Panc1 (cell line): ENCODE results near the gene POSTN. TPM values are rescaled to one million over a fixed set of nuclear protein-coding genes. Genes with fewer than 3 reads are reported as not detected.

Experiments used
- ATAC-seq: fragments of 200-7000 bp; cut with Tn5 transposase; 2 replicates; pipeline ENCODE4 v1.9.1; 2020; ENCODE audit warnings: mild to moderate bottlenecking, moderate library complexity
- BruUV-seq: library from RNA; stranded (reverse); fragments of 400-500 nt; replicated peaks from 2 replicates; lab custom pipeline; 2021; lab: Mats Ljungman, UMichigan
- CTCF ChIA-PET: fragments of 300-600 bp; sonication (Branson Sonifier 250); formaldehyde crosslinking; loops from one replicate; lab custom pipeline; 2022; ENCODE audit warnings: antibody characterized with exemption; lab: Charles Lee
- POLR2A ChIA-PET: fragments of 300-600 bp; sonication (Branson Sonifier 250); formaldehyde crosslinking; loops from one replicate; lab custom pipeline; 2022; ENCODE audit warnings: antibody characterized with exemption; lab: Charles Lee
- DNase-seq: peaks from one replicate; pipeline ENCODE4 v3.0.0-alpha.2; 2010; ENCODE audit warnings: low read depth, low spot score
- H3K27ac ChIP-seq: 2 replicates; pipeline ENCODE4 v1.5.1; 2011; ENCODE audit warnings: mild to moderate bottlenecking, low read length, inconsistent platforms
- H3K27me3 ChIP-seq: fragments of 200-500 bp; sonication (Bioruptor generic); 2 replicates; pipeline ENCODE4 v1.6.0; 2014; ENCODE audit warnings: low read length, inconsistent platforms; ENCODE audit not compliant: control insufficient read depth, insufficient read depth
- H3K36me3 ChIP-seq: fragments of 200-500 bp; sonication (Bioruptor generic); 2 replicates; pipeline ENCODE4 v1.5.1; 2014; ENCODE audit warnings: inconsistent platforms, mild to moderate bottlenecking, low read length, moderate library complexity; ENCODE audit not compliant: control insufficient read depth, insufficient read depth
- H3K4me1 ChIP-seq: 2 replicates; pipeline ENCODE4 v1.5.1; 2011; ENCODE audit warnings: inconsistent platforms, mild to moderate bottlenecking, low read length, moderate library complexity; ENCODE audit not compliant: control insufficient read depth, insufficient read depth
- H3K4me3 ChIP-seq, 2 experiments: 2 replicates each; pipeline ENCODE4 v1.5.1; 2011 to 2012; ENCODE audit warnings: low read depth in 2 of 2, low read length in 2 of 2, mild to moderate bottlenecking in 2 of 2, inconsistent platforms in 1 of 2, moderate library complexity in 1 of 2
- H3K9me3 ChIP-seq: fragments of 200-500 bp; sonication (Bioruptor generic); 2 replicates; pipeline ENCODE4 v1.5.1; 2014; ENCODE audit warnings: low read depth, mild to moderate bottlenecking, inconsistent platforms, low read length, moderate library complexity; ENCODE audit not compliant: control insufficient read depth, insufficient read depth
- CTCF ChIP-seq: fragments of 450-650 bp; IDR thresholded peaks from 2 replicates; pipeline ENCODE4 v1.5.1; 2017; ENCODE audit warnings: mild to moderate bottlenecking
- POLR2AphosphoS5 ChIP-seq: IDR thresholded peaks from 2 replicates; pipeline ENCODE4 v1.6.1; 2012; ENCODE audit warnings: mild to moderate bottlenecking, low read depth, low read length, moderate library complexity
- SIN3A ChIP-seq: IDR thresholded peaks from 2 replicates; pipeline ENCODE4 v1.6.1; 2012; ENCODE audit warnings: low read depth, mild to moderate bottlenecking, low read length, moderate library complexity, borderline replicate concordance; ENCODE audit not compliant: insufficient read depth
- TCF7L2 ChIP-seq: IDR thresholded peaks from 2 replicates; pipeline ENCODE4 v1.6.1; 2011; ENCODE audit warnings: mild to moderate bottlenecking, low read depth, low read length, inconsistent platforms
- in situ Hi-C: cut with HindIII; loops from 2 replicates; pipeline ENCODE4 v1.10.0; 2016; ENCODE audit warnings: low sequenced_read_pairs, low pct_unique_long_range_greater_than_20kb
- intact Hi-C: fragments of 100-400 bp; cut with micrococcal nuclease; formaldehyde crosslinking; loops from one replicate; pipeline ENCODE4 v1.10.0; 2022; ENCODE audit not compliant: unreplicated experiment
- total RNA-seq: library from RNA; stranded (reverse); gene quantifications from one replicate; pipeline ENCODE4 v1.2.1, GENCODE V29; 2021; ENCODE audit not compliant: unreplicated experiment
- TF ChIP-seq, protein P1 (sequence below), 2 experiments: IDR thresholded peaks; 2 replicates each; pipeline ENCODE4 v1.6.1; 2011 to 2012; ENCODE audit warnings: low read depth in 2 of 2, control low read depth in 1 of 2, low read length in 1 of 2, mild to moderate bottlenecking in 1 of 2, moderate library complexity in 1 of 2; ENCODE audit not compliant: insufficient read depth in 1 of 2

POSTN gene
- total RNA-seq, 1 experiment from 2014 or later: 0.08 TPM

- no peak for ATAC-seq
- intact Hi-C loops: no loop called here
- Histone ChIP-seq H3K4me3 (no peak overlapping the region), H3K4me1 (no peaks in the 10 kb centered on the region), H3K36me3 (no peaks in the 10 kb centered on the region), H3K27me3 (no peaks in the 10 kb centered on the region), H3K27ac (no peak overlapping the region), H3K9me3 (no peaks in the 10 kb centered on the region)
- TF ChIP-seq CTCF: no peak
- TF ChIP-seq TCF7L2: no peak
- TF ChIP-seq, protein P1, sequence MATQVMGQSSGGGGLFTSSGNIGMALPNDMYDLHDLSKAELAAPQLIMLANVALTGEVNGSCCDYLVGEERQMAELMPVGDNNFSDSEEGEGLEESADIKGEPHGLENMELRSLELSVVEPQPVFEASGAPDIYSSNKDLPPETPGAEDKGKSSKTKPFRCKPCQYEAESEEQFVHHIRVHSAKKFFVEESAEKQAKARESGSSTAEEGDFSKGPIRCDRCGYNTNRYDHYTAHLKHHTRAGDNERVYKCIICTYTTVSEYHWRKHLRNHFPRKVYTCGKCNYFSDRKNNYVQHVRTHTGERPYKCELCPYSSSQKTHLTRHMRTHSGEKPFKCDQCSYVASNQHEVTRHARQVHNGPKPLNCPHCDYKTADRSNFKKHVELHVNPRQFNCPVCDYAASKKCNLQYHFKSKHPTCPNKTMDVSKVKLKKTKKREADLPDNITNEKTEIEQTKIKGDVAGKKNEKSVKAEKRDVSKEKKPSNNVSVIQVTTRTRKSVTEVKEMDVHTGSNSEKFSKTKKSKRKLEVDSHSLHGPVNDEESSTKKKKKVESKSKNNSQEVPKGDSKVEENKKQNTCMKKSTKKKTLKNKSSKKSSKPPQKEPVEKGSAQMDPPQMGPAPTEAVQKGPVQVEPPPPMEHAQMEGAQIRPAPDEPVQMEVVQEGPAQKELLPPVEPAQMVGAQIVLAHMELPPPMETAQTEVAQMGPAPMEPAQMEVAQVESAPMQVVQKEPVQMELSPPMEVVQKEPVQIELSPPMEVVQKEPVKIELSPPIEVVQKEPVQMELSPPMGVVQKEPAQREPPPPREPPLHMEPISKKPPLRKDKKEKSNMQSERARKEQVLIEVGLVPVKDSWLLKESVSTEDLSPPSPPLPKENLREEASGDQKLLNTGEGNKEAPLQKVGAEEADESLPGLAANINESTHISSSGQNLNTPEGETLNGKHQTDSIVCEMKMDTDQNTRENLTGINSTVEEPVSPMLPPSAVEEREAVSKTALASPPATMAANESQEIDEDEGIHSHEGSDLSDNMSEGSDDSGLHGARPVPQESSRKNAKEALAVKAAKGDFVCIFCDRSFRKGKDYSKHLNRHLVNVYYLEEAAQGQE (IDR thresholded peaks at IDR 0.05; ENCODE audit: insufficient read depth in 1 of 2, low read depth in 2 of 2, low read length in 1 of 2): no peak
- no peak for TF ChIP-seq SIN3A
- no peak for TF ChIP-seq POLR2AphosphoS5
- DNase-seq: no peak
- ChIA-PET CTCF (interaction anchor here (0.7 kb wide), 1 partner anchor 315 kb away, joined by 7 read pairs; no protein-coding TSS in a partner anchor), POLR2A (no interaction called here)
- no TSS peak for BruUV-seq
- in situ Hi-C loops: no loop called here
Observed at GRCh38 chr13:37544995-37545394, 53.6 kb downstream of the POSTN start.

DNA sequence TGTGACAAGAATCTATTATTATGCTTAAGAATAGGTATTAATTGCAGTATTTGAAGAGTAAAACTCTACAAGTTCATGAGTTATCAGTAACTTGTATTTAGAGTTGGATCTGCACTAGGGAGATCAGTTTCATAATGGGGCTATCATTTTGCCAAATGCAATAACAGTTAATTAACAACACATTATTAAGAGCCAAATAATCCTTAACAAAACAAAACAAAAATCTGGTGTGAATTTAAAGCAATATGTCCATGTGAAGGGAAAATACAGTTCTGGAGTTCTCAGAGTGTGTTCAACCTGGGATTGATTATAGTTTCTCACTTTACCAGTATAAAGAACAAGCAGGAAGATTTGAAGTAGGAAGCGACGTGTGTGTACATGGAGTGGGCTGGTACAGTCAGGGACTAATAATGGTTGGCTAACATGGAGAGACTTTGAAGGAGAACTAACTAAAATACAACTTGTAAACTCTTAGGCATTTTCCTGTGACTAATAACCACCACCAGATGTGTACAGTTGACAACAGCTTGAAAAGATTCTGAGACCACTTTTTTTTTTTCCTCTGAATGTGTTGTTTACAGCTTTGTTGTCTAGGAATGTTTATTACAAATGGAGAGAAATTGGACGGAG lies 58.5 kb downstream of the POSTN start:
- in situ Hi-C loops (no loop called here), intact Hi-C loops (no loop called here)
- TF ChIP-seq, protein P1 (IDR thresholded peaks at IDR 0.05; ENCODE audit: insufficient read depth in 1 of 2, low read depth in 2 of 2, low read length in 1 of 2): no peak
- no peak for TF ChIP-seq TCF7L2
- TF ChIP-seq CTCF: no peak
- no peak for TF ChIP-seq POLR2AphosphoS5
- TF ChIP-seq SIN3A: no peak
- Histone ChIP-seq H3K9me3 (no peaks in the 10 kb centered on the region), H3K27me3 (no peaks in the 10 kb centered on the region), H3K36me3 (no peaks in the 10 kb centered on the region), H3K4me3 (no peak overlapping the region), H3K4me1 (no peaks in the 10 kb centered on the region), H3K27ac (no peak overlapping the region)
- CTCF ChIA-PET: no interaction called here
- no peak for ATAC-seq
- BruUV-seq: no TSS peak
- no peak for DNase-seq
- POLR2A ChIA-PET: no interaction called here
